ENCODE results near the gene MAP2K1. TPM values are rescaled to one million over a fixed set of nuclear protein-coding genes. Genes with fewer than 3 reads are reported as not detected.

The MAP2K1 gene
- total and polyA plus RNA-seq, 9 of the 15 experiments (the other 6 are each of a cell fraction or from before 2014, with no cell fraction given): 7.5 to 58.3 (median 30.0) TPM

GRCh38 chr15:66356359-66357236 is 30.1 kb upstream of the MAP2K1 start, which contains the start of gene TIPIN (continued):
- TF ChIP-seq ZBTB11 (CRISPR knock-in tag; IDR thresholded peaks at IDR 0.05) (0 out of 6 replicates have a peak, but pooled peaks of 1 of the 3 experiments have one; percentile 32), MTA3 (IDR thresholded peaks at IDR 0.05; ENCODE audit: borderline replicate concordance) (peak; percentile 52; the same call in 1 of the 2 replicates), CAMTA2 (CRISPR knock-in tag; conservative IDR thresholded peaks at IDR 0.05) (0 out of 2 replicates have a peak, but pooled peaks have one; percentile 58), ZNF324 (CRISPR knock-in tag; IDR thresholded peaks at IDR 0.05) (no peak), ZBTB1 (CRISPR knock-in tag; IDR thresholded peaks at IDR 0.05; ENCODE audit: borderline replicate concordance, low read depth) (no peak), NR2F6 (CRISPR knock-in tag; IDR thresholded peaks at IDR 0.05) (no peak), TAF7 (tag; IDR thresholded peaks at IDR 0.05) (peak; percentile 79; the same call in 1 of the 2 replicates), NEUROD1 (IDR thresholded peaks at IDR 0.05; ENCODE audit: borderline replicate concordance, low read depth, low read length, partially characterized antibody) (peak; percentile 52), SPI1 (IDR thresholded peaks at IDR 0.05; ENCODE audit: borderline replicate concordance, low read depth, low read length) (no peak), NBN (IDR thresholded peaks at IDR 0.05; ENCODE audit: low read depth) (peak; percentile 15; the same call in 1 of the 2 replicates), U2AF2 (optimal IDR thresholded peaks at IDR 0.05; ENCODE audit: low read depth, low read length) (no peak), GTF2A2 (tag; IDR thresholded peaks at IDR 0.05) (no peak)
- TF ChIP-seq, protein P1, sequence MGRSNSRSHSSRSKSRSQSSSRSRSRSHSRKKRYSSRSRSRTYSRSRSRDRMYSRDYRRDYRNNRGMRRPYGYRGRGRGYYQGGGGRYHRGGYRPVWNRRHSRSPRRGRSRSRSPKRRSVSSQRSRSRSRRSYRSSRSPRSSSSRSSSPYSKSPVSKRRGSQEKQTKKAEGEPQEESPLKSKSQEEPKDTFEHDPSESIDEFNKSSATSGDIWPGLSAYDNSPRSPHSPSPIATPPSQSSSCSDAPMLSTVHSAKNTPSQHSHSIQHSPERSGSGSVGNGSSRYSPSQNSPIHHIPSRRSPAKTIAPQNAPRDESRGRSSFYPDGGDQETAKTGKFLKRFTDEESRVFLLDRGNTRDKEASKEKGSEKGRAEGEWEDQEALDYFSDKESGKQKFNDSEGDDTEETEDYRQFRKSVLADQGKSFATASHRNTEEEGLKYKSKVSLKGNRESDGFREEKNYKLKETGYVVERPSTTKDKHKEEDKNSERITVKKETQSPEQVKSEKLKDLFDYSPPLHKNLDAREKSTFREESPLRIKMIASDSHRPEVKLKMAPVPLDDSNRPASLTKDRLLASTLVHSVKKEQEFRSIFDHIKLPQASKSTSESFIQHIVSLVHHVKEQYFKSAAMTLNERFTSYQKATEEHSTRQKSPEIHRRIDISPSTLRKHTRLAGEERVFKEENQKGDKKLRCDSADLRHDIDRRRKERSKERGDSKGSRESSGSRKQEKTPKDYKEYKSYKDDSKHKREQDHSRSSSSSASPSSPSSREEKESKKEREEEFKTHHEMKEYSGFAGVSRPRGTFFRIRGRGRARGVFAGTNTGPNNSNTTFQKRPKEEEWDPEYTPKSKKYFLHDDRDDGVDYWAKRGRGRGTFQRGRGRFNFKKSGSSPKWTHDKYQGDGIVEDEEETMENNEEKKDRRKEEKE (IDR thresholded peaks at IDR 0.05; ENCODE audit: borderline replicate concordance in 1 of 2, control insufficient read depth in 1 of 2, low read depth in 2 of 2, low read length in 1 of 2): no peak
- TF ChIP-seq, protein P2, sequence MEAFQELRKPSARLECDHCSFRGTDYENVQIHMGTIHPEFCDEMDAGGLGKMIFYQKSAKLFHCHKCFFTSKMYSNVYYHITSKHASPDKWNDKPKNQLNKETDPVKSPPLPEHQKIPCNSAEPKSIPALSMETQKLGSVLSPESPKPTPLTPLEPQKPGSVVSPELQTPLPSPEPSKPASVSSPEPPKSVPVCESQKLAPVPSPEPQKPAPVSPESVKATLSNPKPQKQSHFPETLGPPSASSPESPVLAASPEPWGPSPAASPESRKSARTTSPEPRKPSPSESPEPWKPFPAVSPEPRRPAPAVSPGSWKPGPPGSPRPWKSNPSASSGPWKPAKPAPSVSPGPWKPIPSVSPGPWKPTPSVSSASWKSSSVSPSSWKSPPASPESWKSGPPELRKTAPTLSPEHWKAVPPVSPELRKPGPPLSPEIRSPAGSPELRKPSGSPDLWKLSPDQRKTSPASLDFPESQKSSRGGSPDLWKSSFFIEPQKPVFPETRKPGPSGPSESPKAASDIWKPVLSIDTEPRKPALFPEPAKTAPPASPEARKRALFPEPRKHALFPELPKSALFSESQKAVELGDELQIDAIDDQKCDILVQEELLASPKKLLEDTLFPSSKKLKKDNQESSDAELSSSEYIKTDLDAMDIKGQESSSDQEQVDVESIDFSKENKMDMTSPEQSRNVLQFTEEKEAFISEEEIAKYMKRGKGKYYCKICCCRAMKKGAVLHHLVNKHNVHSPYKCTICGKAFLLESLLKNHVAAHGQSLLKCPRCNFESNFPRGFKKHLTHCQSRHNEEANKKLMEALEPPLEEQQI (IDR thresholded peaks at IDR 0.05): no peak
